Fibroblast of lung (primary cell): ENCODE results near the gene MYO1G.

Source experiments
- CTCF ChIP-seq, 2 donors: IDR thresholded peaks in 1 of 2; conservative IDR thresholded peaks in 1 of 2; 1 replicate in 1 of 2; 2 replicates in 1 of 2; pipeline ENCODE4 v1.5.1; 2011 to 2012; ENCODE audit warnings: low read length in 2 of 2, control low read depth in 1 of 2, inconsistent platforms in 1 of 2, low read depth in 1 of 2, mild to moderate bottlenecking in 1 of 2
- EZH2 ChIP-seq: IDR thresholded peaks from 2 replicates; pipeline ENCODE4 v1.5.1; 2012; ENCODE audit warnings: low read length, control low read depth, mild to moderate bottlenecking; ENCODE audit errors: missing control alignments

- TF ChIP-seq CTCF (conservative IDR thresholded peaks at IDR 0.05 in 1 of 2, IDR thresholded peaks at IDR 0.05 in 1 of 2; ENCODE audit: low read depth in 1 of 2, low read length in 2 of 2) (no peak), EZH2 (no peak)
These were observed 11.6 kb upstream of the MYO1G start for GRCh38 chr7:44990109-44991023.
